Measurements from ENCODE around the gene KRTAP6-3. TPM values are rescaled to one million over a fixed set of nuclear protein-coding genes. Genes with fewer than 3 reads are reported as not detected.

Gene KRTAP6-3, protein sequence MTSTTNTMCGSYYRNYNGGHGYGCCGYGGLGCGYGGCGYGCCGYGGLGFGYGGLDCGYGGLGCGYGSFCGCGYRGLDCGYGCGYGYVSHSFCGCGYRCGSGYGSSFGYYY
- not detected in 5 replicates for total RNA-seq (2022; extraction: Qiagen RNA extraction; ENCODE audit: low read depth)

DNA sequence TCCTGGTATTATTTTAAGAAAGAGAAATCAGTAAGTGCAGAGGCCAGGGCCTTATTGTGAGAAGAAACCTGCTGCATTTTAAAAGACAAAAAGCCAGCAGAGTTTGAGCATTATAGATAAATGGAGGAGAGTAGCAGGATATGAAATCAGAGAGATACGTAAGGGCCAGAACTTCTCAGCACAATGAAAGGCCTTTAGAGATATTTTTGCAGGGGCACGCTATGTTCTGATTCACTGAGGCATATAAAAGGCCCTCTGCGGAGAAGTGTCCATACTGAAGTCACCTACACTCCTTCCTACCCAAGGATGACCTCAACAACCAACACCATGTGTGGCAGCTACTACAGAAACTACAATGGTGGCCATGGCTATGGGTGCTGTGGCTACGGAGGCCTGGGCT is at the start of gene KRTAP6-3:
Gene KRTAP6-3, plus strand, starts transcription at position 301 of the 400 bp plus-strand sequence. Its CDS starts 6 bp downstream, at position 307.

DNA sequence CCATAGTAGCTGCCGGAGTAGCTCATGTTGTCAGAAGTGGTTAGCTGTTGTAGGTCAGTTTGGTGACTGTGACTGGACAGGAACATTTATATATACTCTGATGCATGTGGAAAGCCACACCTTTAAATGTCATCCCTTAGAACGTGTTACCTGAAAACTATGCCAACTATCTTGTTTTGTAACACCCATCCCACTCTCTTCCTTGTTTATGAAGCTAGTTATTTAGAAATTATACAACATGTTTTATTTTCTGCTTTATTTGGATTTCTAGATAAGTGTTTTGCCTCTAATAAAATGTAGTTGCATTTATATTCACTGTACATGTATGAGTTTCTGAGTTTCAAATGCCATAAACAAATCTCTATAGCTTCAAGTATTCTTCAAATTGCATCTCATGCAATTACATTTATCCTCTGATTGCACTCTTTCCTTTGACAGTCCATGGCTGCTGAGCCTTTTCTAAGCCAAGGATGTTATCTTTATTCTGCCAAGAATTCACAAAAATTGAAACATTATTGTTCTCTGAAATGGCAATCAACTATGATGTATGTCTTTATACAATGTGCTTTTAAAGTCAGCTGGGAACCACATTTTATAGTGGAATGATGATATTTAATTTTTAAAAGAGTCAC is 30.9 kb upstream of the KRTAP6-3 start, which contains the start of gene KRTAP19-7:
Gene KRTAP19-7, minus strand, starts transcription at position 51 of the 632 bp plus-strand sequence. Its CDS starts 25 bp downstream, at position 26.

DNA sequence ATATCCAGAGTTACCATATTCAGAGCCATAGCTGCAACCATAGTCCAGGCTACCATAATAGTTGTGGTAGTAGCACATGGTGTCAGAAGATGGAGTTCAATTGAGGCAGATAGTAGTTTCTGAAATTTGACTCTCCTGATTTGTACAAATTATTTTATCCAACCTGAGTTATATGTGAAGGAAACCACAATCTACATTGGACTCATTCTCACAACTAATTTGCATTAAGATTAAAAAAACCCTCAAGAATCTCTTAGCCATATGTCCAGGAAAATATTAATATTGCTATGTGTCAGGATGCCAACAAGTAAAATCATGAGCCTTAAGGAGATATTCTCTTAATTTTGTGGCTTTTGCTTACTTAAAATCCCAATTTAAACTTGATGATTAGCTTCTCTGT is 1.9 kb upstream of the KRTAP6-3 start, which contains the start of gene KRTAP22-2:
Gene KRTAP22-2, minus strand, starts transcription at position 101 of the 400 bp plus-strand sequence.

DNA sequence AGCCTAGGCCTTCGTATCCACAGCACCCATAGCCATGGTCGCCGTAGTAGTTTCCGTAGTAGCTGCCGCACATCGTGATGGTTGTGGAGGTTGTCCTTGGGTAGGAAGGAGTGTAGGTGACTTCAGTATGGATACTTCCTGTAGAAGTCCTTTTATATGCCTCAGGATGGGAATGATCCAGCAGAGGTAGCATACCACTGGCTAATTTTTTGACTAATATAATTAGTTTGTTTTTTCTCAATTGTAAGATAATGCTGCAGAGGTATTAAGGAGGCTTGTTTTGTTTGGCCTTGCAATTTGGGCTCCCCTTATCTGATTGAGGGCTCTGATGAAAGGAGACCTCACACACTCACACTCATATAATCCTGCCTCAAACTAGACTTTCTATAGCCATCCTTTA is 6.6 kb downstream of the KRTAP6-3 start, which contains the start of gene KRTAP6-2:
Gene KRTAP6-2, minus strand, starts transcription at position 101 of the 400 bp plus-strand sequence. Its CDS starts 28 bp downstream, at position 73.

DNA sequence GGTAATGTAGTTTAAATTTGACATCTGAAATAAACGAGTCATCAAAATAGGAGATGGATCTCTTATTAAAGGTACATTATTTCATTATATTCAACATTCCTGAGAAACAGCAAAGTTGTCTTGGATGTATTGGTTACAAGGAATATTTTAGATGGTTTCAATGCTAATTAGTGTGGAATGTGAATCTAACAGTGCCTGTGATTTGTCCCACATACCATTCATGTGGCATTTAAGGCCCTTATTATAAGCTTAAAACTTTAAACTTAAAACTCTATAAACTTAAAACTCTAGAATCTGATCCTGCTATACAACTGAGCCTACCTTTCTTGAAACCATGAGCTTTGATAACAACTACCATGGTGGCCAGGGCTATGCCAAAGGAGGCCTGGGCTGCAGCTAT is 8.5 kb downstream of the KRTAP6-3 start, which contains the start of gene KRTAP22-1:
Gene KRTAP22-1, plus strand, starts transcription at position 301 of the 400 bp plus-strand sequence.

DNA sequence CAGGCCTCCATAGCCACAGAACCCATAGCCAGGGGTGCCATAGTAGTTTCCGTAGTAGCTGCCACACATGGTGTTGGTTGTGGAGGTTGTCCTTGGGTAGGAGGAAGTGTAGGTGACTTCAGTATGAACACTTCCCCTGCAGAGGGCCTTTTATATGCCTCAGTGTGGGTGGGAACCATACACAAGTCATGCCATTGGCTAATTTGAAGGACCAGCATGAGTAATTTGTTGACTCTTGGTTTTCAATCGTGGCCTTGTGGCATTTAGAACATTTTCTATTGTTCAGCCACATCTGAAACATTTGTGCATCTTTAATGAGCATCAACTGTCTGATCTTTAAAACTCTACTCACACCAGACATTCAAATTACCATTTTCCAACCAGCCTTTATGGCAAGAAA is 21.6 kb downstream of the KRTAP6-3 start, which contains the start of gene KRTAP6-1:
Gene KRTAP6-1, minus strand, starts transcription at position 95 of the 400 bp plus-strand sequence. Its CDS starts 26 bp downstream, at position 69.

DNA sequence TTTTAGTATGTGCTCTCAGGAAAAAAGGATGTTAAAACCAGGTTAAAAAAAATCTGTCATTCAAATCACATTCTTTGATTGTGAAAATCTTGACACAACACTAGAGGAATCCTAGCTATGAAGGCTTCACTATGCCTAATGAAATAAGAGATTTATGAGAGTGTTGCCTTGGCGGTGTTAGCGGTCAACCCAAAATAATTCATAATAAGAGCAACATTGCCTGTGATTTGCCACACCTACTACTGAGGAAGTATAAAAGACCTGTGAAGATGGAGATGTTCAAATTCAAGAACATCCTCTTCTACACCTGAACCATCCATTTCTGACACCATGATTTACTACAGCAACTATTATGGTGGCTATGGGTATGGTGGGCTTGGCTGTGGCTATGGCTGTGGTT is 23.9 kb downstream of the KRTAP6-3 start, which contains the start of gene KRTAP20-1:
Gene KRTAP20-1, plus strand, starts transcription at position 301 of the 400 bp plus-strand sequence. Its CDS starts 30 bp downstream, at position 331.

DNA sequence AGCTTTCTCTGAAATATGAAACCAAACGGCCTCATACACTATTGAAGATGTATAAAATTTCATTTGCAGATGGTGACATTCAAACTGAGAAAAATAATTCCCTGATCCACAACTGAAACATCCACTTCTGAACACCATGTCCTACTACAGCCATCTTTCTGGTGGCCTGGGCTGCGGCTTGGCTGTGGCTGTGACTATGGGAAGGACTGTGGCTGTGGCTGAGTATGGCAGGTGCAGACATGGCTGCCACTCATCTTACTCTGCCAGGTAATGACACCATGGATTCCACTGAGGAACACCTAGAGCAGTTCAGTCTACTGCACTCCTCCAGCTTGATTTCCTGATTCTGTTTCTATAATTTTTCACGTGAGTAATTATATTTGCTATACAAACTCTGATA is 28.3 kb downstream of the KRTAP6-3 start, which contains the start of gene KRTAP20-4:
Gene KRTAP20-4, plus strand, starts transcription at position 106 of the 400 bp plus-strand sequence.

DNA sequence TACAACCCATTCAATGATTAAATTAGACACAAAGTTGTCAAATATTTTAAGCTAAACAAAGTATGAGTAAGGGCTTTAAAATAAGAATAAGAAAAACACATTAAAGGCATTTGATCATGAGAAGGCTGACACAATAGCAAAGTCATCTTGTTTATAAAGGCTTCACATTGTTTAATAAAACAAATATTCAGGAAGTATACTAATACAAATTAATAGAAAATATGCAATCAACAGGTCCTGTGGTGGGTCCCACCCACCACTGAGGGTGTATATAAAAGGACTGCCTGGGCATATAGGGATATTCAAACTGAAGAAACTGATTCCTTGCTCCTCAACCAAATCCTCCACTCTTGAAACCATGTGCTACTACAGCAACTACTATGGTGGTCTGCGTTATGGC is 42.7 kb downstream of the KRTAP6-3 start, which contains the start of gene KRTAP20-2:
Gene KRTAP20-2, plus strand, starts transcription at position 301 of the 400 bp plus-strand sequence. Its CDS starts 58 bp downstream, at position 359.

DNA sequence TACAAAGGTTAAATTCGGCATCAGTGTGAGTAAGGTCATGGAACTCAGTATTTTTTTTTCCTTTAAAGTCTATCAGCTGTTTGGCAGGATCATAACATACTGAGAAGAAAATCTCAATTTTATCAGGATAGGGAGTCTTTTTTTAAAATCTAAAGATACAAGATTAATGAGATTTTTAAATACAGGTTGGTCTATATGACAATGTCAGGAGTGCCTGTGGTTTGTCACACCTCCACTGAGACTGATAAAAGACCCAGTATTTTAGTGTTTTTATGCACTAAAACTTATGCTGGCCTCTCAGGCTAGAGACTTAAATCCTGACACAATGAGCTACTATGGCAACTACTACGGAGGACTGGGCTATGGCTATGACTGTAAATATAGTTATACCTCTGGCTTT is 50.3 kb downstream of the KRTAP6-3 start, which contains the start of gene KRTAP20-3:
Gene KRTAP20-3, plus strand, starts transcription at position 301 of the 400 bp plus-strand sequence.

Other genes starting within 250 kb of the KRTAP6-3 start
- not detected in 5 replicates for gene KRTAP23-1, start 243.8 kb upstream of the KRTAP6-3 start, total RNA-seq (2022; extraction: Qiagen RNA extraction; ENCODE audit: low read depth)
- gene KRTAP13-2, start 220.2 kb upstream of the KRTAP6-3 start, total RNA-seq (2022; extraction: Qiagen RNA extraction; ENCODE audit: low read depth) = not detected in 5 replicates
- not detected in 5 replicates for gene KRTAP13-1, start 196.4 kb upstream of the KRTAP6-3 start, total RNA-seq (2022; extraction: Qiagen RNA extraction; ENCODE audit: low read depth)
- gene KRTAP13-3, start 166.5 kb upstream of the KRTAP6-3 start, total RNA-seq (2022; extraction: Qiagen RNA extraction; ENCODE audit: low read depth) = not detected in 5 replicates
- not detected in 5 replicates for gene KRTAP13-4, start 162.2 kb upstream of the KRTAP6-3 start, total RNA-seq (2022; extraction: Qiagen RNA extraction; ENCODE audit: low read depth)
- not detected in 5 replicates for gene KRTAP15-1, start 152.2 kb upstream of the KRTAP6-3 start, total RNA-seq (2022; extraction: Qiagen RNA extraction; ENCODE audit: low read depth)
- gene KRTAP19-1, start 112.1 kb upstream of the KRTAP6-3 start, total RNA-seq (2022; extraction: Qiagen RNA extraction; ENCODE audit: low read depth) = not detected in 5 replicates
- gene KRTAP19-2, start 105.0 kb upstream of the KRTAP6-3 start, total RNA-seq (2022; extraction: Qiagen RNA extraction; ENCODE audit: low read depth) = not detected in 5 replicates
- gene KRTAP19-3, start 100.4 kb upstream of the KRTAP6-3 start, total RNA-seq (2022; extraction: Qiagen RNA extraction; ENCODE audit: low read depth) = not detected in 5 replicates
- not detected in 5 replicates for gene KRTAP19-4, start 95.3 kb upstream of the KRTAP6-3 start, total RNA-seq (2022; extraction: Qiagen RNA extraction; ENCODE audit: low read depth)
- gene KRTAP19-5, start 90.3 kb upstream of the KRTAP6-3 start, total RNA-seq (2022; extraction: Qiagen RNA extraction; ENCODE audit: low read depth) = not detected in 5 replicates
- gene KRTAP19-6, start 50.6 kb upstream of the KRTAP6-3 start, total RNA-seq (2022; extraction: Qiagen RNA extraction; ENCODE audit: low read depth) = not detected in 5 replicates
- not detected in 5 replicates for gene KRTAP19-7, start 31.1 kb upstream of the KRTAP6-3 start, total RNA-seq (2022; extraction: Qiagen RNA extraction; ENCODE audit: low read depth)
- not detected in 5 replicates for gene KRTAP22-2, start 2.0 kb upstream of the KRTAP6-3 start, total RNA-seq (2022; extraction: Qiagen RNA extraction; ENCODE audit: low read depth)
- gene KRTAP6-2, start 6.5 kb downstream of the KRTAP6-3 start, total RNA-seq (2022; extraction: Qiagen RNA extraction; ENCODE audit: low read depth) = not detected in 5 replicates
- gene KRTAP22-1, start 8.6 kb downstream of the KRTAP6-3 start, total RNA-seq (2022; extraction: Qiagen RNA extraction; ENCODE audit: low read depth) = not detected in 5 replicates
- gene KRTAP6-1, start 21.5 kb downstream of the KRTAP6-3 start, total RNA-seq (2022; extraction: Qiagen RNA extraction; ENCODE audit: low read depth) = not detected in 5 replicates
- gene KRTAP20-1, start 24.0 kb downstream of the KRTAP6-3 start, total RNA-seq (2022; extraction: Qiagen RNA extraction; ENCODE audit: low read depth) = not detected in 5 replicates
- not detected in 5 replicates for gene KRTAP20-4, start 28.2 kb downstream of the KRTAP6-3 start, total RNA-seq (2022; extraction: Qiagen RNA extraction; ENCODE audit: low read depth)
- gene KRTAP20-2, start 42.8 kb downstream of the KRTAP6-3 start, total RNA-seq (2022; extraction: Qiagen RNA extraction; ENCODE audit: low read depth) = not detected in 5 replicates
- not detected in 5 replicates for gene KRTAP20-3, start 50.4 kb downstream of the KRTAP6-3 start, total RNA-seq (2022; extraction: Qiagen RNA extraction; ENCODE audit: low read depth)
- gene KRTAP21-3, start 126.3 kb downstream of the KRTAP6-3 start, total RNA-seq (2022; extraction: Qiagen RNA extraction; ENCODE audit: low read depth) = not detected in 5 replicates
- gene KRTAP21-2, start 154.8 kb downstream of the KRTAP6-3 start, total RNA-seq (2022; extraction: Qiagen RNA extraction; ENCODE audit: low read depth) = not detected in 5 replicates
- gene KRTAP21-1, start 163.0 kb downstream of the KRTAP6-3 start, total RNA-seq (2022; extraction: Qiagen RNA extraction; ENCODE audit: low read depth) = not detected in 5 replicates
- not detected in 5 replicates for gene KRTAP8-1, start 220.8 kb downstream of the KRTAP6-3 start, total RNA-seq (2022; extraction: Qiagen RNA extraction; ENCODE audit: low read depth)
- not detected in 5 replicates for gene KRTAP7-1, start 237.3 kb downstream of the KRTAP6-3 start, total RNA-seq (2022; extraction: Qiagen RNA extraction; ENCODE audit: low read depth)